HEK293T (cell line): ENCODE measurements around the gene NADSYN1.

Source experiments
- CTCF ChIA-PET: fragments of 350-600 bp; formaldehyde crosslinking; extraction: SDS; loops from one replicate; lab custom pipeline; 2021; ENCODE audit warnings: antibody characterized with exemption, inconsistent platforms; lab: Yijun Ruan, JAX
- POLR2A ChIA-PET: fragments of 350-600 bp; formaldehyde crosslinking; extraction: SDS; loops from one replicate; lab custom pipeline; 2020; ENCODE audit warnings: antibody characterized with exemption, inconsistent platforms; lab: Yijun Ruan, JAX
- DNase-seq: peaks from one replicate; pipeline ENCODE4 v3.0.0; 2012; ENCODE audit warnings: mixed read lengths; ENCODE audit errors: extremely low spot score
- ARNT ChIP-seq: fragments of 450-650 bp; IDR thresholded peaks from 2 replicates; pipeline ENCODE4 v1.6.1; 2017; ENCODE audit warnings: mild to moderate bottlenecking
- BHLHE40 ChIP-seq: fragments of 450-650 bp; IDR thresholded peaks from 2 replicates; pipeline ENCODE4 v1.6.1; 2016; ENCODE audit warnings: mild to moderate bottlenecking, moderate library complexity, borderline replicate concordance
- CTBP1 ChIP-seq: fragments of 450-650 bp; IDR thresholded peaks from 2 replicates; pipeline ENCODE4 v1.6.1; 2016; ENCODE audit warnings: borderline replicate concordance
- ELF4 ChIP-seq: fragments of 450-650 bp; IDR thresholded peaks from 2 replicates; pipeline ENCODE4 v1.6.1; 2017; ENCODE audit warnings: antibody characterized with exemption
- FOXA1 ChIP-seq: fragments of 450-650 bp; IDR thresholded peaks from 2 replicates; pipeline ENCODE4 v1.6.1; 2016; ENCODE audit warnings: mild to moderate bottlenecking
- FOXK2 ChIP-seq: fragments of 450-650 bp; IDR thresholded peaks from 2 replicates; pipeline ENCODE4 v1.6.1; 2016; ENCODE audit warnings: mild to moderate bottlenecking
- FOXM1 ChIP-seq: fragments of 450-650 bp; IDR thresholded peaks from 2 replicates; pipeline ENCODE4 v1.6.1; 2017; ENCODE audit warnings: mild to moderate bottlenecking, borderline replicate concordance
- HDGF ChIP-seq: fragments of 450-650 bp; IDR thresholded peaks from 2 replicates; pipeline ENCODE4 v1.6.1; 2017; ENCODE audit warnings: antibody characterized with exemption, borderline replicate concordance
- L3MBTL2 ChIP-seq: fragments of 450-650 bp; conservative IDR thresholded peaks from 2 replicates; pipeline ENCODE4 v1.6.1; 2016; ENCODE audit warnings: mild to moderate bottlenecking
- LEF1 ChIP-seq: fragments of 450-650 bp; IDR thresholded peaks from 2 replicates; pipeline ENCODE4 v1.6.1; 2017; ENCODE audit warnings: mild to moderate bottlenecking, borderline replicate concordance
- NFRKB ChIP-seq: fragments of 450-650 bp; IDR thresholded peaks from 2 replicates; pipeline ENCODE4 v1.6.1; 2016; ENCODE audit warnings: mild to moderate bottlenecking, moderate library complexity
- SP1 ChIP-seq: fragments of 450-650 bp; IDR thresholded peaks from 2 replicates; pipeline ENCODE4 v1.6.1; 2017
- SUZ12 ChIP-seq: fragments of 450-650 bp; IDR thresholded peaks from 2 replicates; pipeline ENCODE4 v1.6.1; 2016; ENCODE audit warnings: mild to moderate bottlenecking
- TARDBP ChIP-seq: fragments of 450-650 bp; IDR thresholded peaks from 2 replicates; pipeline ENCODE4 v1.6.1; 2016
- ZNF384 ChIP-seq: fragments of 450-650 bp; IDR thresholded peaks from 2 replicates; pipeline ENCODE4 v1.6.1; 2016
- TF ChIP-seq, protein P1 (sequence below): fragments of 450-650 bp; IDR thresholded peaks from 2 replicates; pipeline ENCODE4 v1.6.1; 2016

The NADSYN1 gene

DNA sequence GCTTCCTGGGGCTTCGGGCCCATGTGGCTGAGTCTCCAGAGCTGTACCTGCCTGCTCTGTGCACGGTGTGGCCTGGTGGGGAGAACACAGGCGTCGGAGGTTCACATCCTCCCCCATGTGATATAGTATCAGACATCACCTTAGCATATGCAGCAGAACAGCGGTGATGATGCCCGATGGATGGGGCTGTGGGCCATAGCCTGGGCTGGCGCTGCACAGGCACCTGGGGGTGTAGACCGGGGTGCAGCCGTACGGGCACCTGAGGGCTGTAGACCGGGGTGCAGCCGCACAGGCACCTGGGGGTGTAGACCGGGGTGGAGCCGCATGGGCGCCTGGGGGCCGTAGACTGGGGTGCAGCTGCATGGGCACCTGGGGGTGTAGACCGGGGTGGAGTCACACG lies 29.2 kb downstream of the NADSYN1 start:
- TF ChIP-seq BHLHE40: no peak
- POLR2A ChIA-PET: no interaction called here
- DNase-seq: no peak
- CTCF ChIA-PET: no interaction called here

DNA sequence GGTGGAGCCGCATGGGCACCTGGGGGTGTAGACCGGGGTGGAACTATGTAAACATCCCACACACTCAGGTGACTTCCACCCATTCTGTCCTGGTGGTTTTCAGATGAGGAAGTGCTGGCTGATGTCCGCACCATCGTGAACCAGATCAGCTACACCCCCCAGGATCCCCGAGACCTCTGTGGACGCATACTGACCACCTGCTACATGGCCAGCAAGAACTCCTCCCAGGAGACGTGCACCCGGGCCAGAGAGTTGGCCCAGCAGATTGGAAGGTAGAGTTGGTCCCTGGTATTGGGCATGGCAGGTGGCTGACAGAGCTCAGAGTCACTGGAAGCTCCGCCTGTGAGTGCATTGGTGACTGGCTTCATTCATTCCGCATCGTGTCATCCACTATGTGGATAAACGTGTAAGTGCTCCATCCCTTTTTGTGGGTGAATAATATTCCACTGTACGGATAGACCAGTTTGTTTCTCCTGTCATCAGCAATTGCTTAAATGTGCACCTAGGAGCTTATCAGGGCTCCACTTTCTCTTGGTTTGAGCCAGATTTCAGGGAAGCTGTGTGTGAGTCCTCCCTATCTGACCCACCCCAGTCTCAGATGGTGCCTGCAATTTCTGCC lies 29.9 kb downstream of the NADSYN1 start:
- TF ChIP-seq FOXA1: no peak
- no peak for TF ChIP-seq TARDBP
- TF ChIP-seq FOXM1: no peak
- TF ChIP-seq HDGF: no peak
- no peak for TF ChIP-seq SUZ12
- ChIA-PET CTCF (no interaction called here), POLR2A (no interaction called here)
- DNase-seq: no peak

DNA sequence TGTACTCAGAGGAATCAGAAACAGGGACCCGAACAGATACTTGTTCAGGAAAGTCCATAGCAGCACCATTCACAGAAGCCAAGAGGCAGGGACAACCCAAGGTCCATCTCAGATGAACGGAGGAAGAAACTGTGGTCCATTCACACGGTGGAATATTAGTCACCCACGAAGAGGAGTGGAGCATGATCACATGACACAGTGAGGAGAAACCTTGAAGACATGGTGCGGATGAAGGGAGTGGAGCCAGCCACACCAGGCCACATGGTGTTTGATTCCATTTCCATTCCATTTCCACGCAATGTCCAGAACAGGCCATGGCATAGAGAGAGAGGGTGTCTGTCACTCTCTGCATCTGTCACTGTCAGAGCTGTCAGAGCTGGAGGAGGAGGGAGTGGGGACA lies 30.7 kb downstream of the NADSYN1 start:
- TF ChIP-seq FOXA1 (no peak), L3MBTL2 (no peak), TARDBP (no peak), ARNT (no peak), SP1 (no peak), LEF1 (no peak), FOXK2 (no peak), ZNF384 (no peak), ELF4 (no peak), SUZ12 (no peak), FOXM1 (no peak)
- TF ChIP-seq, protein P1, sequence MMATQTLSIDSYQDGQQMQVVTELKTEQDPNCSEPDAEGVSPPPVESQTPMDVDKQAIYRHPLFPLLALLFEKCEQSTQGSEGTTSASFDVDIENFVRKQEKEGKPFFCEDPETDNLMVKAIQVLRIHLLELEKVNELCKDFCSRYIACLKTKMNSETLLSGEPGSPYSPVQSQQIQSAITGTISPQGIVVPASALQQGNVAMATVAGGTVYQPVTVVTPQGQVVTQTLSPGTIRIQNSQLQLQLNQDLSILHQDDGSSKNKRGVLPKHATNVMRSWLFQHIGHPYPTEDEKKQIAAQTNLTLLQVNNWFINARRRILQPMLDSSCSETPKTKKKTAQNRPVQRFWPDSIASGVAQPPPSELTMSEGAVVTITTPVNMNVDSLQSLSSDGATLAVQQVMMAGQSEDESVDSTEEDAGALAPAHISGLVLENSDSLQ: no peak
- CTCF ChIA-PET: no interaction called here
- DNase-seq: no peak
- POLR2A ChIA-PET: no interaction called here

DNA sequence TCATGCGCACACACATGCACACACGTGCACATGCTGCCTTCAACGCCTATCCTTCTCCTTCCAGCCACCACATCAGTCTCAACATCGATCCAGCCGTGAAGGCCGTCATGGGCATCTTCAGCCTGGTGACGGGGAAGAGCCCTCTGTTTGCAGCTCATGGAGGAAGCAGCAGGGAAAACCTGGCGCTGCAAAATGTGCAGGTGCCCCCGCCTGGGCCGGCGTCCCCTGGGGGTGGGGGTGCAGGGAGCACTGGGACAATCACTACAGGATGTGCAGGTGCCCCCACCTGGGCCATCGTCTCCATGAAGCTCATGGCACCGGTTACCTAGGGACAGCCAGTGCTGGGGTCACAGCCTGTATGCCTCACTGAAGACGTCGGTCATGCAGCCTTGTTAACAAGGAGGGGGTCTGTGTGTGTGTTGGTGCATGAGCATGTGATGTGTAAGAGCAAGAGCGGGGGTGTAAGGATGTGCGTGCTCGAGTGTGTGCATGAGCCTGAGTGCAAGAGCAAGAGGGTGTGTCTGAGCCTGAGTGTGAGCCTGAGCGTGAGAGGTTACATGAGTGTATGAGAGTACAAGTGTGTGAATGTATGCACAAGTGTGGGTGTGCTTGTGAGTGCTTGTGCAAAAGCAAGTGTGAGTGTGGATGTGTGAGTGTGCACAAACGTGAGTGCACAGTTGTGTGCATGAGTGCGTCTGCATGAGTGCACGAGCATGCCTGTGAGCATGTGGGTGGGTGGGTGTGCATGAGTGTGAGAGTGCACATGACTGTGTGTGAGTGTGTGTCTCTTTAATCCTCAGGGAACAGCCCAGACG lies 31.5 kb downstream of the NADSYN1 start:
- POLR2A ChIA-PET: no interaction called here
- TF ChIP-seq LEF1: no peak
- DNase-seq: no peak
- CTCF ChIA-PET: no interaction called here

DNA sequence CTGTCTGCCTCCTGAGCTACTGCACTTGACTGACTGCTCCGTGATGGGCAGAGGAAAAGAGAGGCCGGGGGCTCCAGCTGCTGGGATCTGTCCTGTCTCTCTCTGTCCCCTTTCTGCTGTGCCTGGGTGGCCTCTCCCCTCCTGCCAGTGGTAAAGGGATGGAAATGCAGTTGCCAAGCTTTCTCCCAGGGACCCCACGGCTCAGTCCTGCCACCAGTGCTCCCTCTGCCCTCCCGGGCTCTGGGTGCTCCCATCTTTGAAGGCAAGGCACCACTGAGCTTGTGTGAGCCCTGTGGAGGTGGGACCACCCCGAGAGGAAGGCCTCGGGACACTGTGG lies 32.0 kb downstream of the NADSYN1 start:
- TF ChIP-seq NFRKB (no peak), ARNT (no peak), HDGF (no peak), SP1 (no peak), FOXM1 (no peak), CTBP1 (no peak), ELF4 (no peak), ZNF384 (no peak), LEF1 (no peak), FOXA1 (no peak), BHLHE40 (no peak), SUZ12 (no peak), L3MBTL2 (no peak), FOXK2 (no peak), TARDBP (no peak)
- TF ChIP-seq, protein P1: no peak
- ChIA-PET POLR2A (no interaction called here), CTCF (no interaction called here)
- DNase-seq: no peak

DNA sequence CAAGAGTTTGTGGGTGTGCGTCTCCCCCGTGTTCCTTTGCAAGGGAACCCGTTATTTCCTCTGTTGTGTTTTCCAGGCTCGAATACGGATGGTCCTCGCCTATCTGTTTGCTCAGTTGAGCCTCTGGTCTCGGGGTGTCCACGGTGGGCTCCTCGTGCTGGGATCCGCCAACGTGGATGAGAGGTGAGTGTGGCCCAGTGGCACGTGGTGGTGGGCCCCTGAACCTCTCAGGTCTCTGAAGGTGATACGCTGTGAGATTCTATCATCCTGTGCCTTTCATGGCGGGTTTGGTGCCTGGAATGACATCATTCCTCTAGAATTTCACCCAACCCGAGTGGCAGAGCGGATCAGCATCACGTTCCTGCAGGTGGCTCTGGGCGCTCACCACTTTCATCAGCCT lies 32.5 kb downstream of the NADSYN1 start:
- TF ChIP-seq L3MBTL2: no peak
- no peak for TF ChIP-seq HDGF
- TF ChIP-seq, protein P1: no peak
- no peak for TF ChIP-seq FOXA1
- no peak for TF ChIP-seq SP1
- TF ChIP-seq ZNF384: no peak
- no peak for TF ChIP-seq FOXM1
- no peak for TF ChIP-seq ELF4
- TF ChIP-seq LEF1: no peak
- TF ChIP-seq NFRKB: no peak
- no peak for TF ChIP-seq BHLHE40
- no peak for TF ChIP-seq ARNT
- no peak for TF ChIP-seq TARDBP
- TF ChIP-seq CTBP1: no peak
- no peak for TF ChIP-seq FOXK2
- no peak for TF ChIP-seq SUZ12
- ChIA-PET CTCF (no interaction called here), POLR2A (no interaction called here)
- no peak for DNase-seq

DNA sequence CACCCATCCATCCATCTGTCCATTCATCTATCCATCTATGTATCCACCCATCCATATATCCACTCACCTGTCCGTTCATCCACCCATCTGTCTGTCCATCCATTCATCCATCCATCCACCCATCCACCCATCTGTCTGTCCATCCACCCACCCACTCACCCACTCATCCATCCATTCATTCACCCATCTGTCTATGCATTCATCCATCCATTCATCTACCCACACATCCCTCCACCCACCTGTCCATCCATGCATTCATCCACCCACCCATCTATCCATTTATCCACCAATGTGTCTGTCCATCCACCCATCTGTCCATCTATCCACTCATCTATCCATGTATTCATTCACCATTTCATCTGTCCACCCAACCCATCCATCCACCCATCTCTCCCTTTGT lies 33.3 kb downstream of the NADSYN1 start:
- POLR2A ChIA-PET: no interaction called here
- TF ChIP-seq ZNF384: no peak
- TF ChIP-seq LEF1: no peak
- TF ChIP-seq, protein P1: no peak
- TF ChIP-seq ELF4: no peak
- TF ChIP-seq NFRKB: no peak
- TF ChIP-seq SP1: no peak
- TF ChIP-seq HDGF: no peak
- TF ChIP-seq TARDBP: no peak
- TF ChIP-seq FOXM1: no peak
- TF ChIP-seq L3MBTL2: no peak
- TF ChIP-seq CTBP1: no peak
- TF ChIP-seq BHLHE40: no peak
- TF ChIP-seq SUZ12: no peak
- TF ChIP-seq FOXA1: no peak
- TF ChIP-seq FOXK2: no peak
- no peak for TF ChIP-seq ARNT
- CTCF ChIA-PET: no interaction called here
- no peak for DNase-seq
